ENCODE results near the gene IL1B.
"Not testable (repeated sequence)": the region's sequence is repeated elsewhere in the genome, so short reads cannot be mapped to it uniquely, and the experiment has no call there.

Gene IL1B

DNA sequence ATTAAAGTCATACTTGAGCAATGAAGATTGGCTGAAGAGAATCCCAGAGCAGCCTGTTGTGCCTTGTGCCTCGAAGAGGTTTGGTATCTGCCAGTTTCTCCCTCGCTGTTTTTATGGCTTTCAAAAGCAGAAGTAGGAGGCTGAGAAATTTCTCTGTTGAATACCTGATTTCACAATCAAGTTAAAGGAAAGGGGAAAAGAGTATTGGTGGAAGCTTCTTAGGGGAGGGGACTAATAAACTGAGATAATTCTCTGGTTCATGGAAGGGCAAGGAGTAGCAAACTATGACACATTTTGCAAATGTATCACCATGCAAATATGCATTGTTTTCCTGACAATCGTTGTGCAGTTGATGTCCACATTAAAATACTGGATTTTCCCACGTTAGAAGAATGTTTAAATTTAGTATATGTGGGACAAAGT, at the start of gene IL1B:
TSS of gene IL1B (minus strand) at position 85 of the 423 bp plus-strand sequence. CDS start 550 bp downstream, outside the sequence.
- DNase-seq (ENCODE audit: low read depth): peak; percentile 94

DNA sequence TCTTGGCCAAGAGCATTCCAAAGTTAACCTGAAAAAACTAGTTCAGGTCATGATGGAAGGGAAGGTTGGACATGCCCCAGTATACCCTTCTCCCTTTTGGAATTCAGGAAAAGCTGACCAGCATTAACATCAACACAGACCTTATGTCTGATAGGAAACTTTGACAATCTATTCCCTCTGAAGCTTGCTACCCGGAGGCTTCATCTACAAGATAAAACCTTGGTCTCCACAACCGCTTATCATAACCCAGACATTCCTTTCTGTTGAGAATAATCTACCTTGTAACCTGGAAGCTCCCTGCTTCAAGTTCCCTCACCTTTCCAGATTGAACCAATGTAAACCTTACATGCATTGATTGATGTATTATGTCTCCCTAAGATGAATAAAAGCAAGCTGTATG, 49.7 kb upstream of the IL1B start:
- no peak for DNase-seq (ENCODE audit: low read depth)

GRCh38 chr2:112885506-112885902, 48.9 kb upstream of the IL1B start:
- DNase-seq (ENCODE audit: low read depth): no peak

- DNase-seq (ENCODE audit: low read depth): no peak
These were observed 48.4 kb upstream of the IL1B start for GRCh38 chr2:112884869-112885505.

GRCh38 chr2:112883669-112884068, 47.1 kb upstream of the IL1B start:
- no peak for DNase-seq (ENCODE audit: low read depth)

- DNase-seq (ENCODE audit: low read depth): peak; percentile 95
These were observed 44.8 kb upstream of the IL1B start for GRCh38 chr2:112881217-112881985.

- DNase-seq (ENCODE audit: low read depth): peak; percentile 21
These were observed 44.1 kb upstream of the IL1B start for GRCh38 chr2:112880696-112881095.

DNA sequence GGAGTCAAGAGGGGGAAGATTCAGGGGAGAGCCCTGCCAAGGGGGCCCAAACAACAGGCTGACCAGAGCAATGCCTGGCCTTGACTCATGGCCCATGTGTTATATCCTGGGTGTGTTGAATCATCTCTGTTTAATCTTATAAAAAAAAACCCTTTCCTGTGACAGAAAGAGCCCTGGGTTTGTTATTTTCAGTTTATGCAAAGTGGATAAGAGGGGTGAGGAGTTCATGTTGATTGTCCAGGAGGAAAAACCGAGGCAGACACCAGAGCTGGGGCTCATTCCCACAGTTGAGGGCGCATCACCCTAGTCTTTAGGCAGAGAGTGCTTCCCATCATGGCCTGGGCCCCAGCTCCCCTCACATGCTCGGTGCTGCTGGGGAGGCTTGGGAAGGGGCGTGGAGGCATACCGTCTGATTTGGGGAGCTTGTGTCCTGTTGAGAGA, 43.5 kb upstream of the IL1B start:
- DNase-seq (ENCODE audit: low read depth): peak; percentile 87

DNA sequence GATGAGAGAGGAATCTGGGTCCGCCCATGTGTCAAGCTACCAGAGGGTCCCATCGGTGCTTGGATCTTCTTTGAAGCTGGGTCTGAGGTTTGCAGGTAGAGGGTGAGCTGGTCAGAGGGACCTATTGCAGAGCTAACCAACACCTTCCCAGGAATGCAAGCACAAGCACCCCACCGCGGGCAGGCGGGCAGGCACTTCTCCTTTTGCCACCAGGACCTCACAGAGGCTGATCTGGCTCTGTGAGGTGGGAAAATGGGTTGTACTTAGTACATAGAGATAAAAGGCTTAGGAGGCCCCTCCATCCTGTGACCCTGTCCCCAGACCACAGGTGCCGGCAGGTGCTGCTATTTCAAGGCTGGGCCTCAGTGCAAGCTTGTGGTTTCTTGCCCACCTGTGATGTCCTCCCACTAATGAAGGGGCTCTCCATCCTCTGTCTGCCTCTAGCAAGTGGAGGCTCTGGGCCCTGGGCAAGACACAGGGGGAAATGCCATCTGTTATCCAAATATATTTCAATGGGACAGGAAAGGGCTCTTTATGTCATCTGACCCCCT, 43.0 kb upstream of the IL1B start:
- no peak for DNase-seq (ENCODE audit: low read depth)

DNA sequence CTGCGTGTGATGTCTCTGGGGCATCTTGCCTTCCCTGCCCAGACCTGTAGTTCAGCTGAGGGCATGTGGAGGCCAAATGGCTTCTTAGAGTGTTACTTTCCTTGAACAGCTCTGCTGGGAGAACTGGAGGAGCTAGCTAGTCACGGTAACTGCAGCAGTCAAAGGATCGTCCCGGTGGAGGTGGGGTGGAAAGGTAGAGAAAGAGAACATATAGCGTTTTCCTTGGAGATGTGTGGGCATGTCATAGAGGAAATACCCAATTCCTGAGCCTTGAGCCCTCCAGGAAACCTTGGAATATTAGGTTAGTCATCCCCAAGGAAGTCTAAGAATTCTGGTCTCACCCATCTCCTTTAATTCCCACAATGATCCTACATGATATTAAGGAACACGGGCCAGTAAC, 40.8 kb upstream of the IL1B start:
- peak; percentile 28 for DNase-seq (ENCODE audit: low read depth)

GRCh38 chr2:112876971-112877361, 40.4 kb upstream of the IL1B start:
- no peak for DNase-seq (ENCODE audit: low read depth)

DNA sequence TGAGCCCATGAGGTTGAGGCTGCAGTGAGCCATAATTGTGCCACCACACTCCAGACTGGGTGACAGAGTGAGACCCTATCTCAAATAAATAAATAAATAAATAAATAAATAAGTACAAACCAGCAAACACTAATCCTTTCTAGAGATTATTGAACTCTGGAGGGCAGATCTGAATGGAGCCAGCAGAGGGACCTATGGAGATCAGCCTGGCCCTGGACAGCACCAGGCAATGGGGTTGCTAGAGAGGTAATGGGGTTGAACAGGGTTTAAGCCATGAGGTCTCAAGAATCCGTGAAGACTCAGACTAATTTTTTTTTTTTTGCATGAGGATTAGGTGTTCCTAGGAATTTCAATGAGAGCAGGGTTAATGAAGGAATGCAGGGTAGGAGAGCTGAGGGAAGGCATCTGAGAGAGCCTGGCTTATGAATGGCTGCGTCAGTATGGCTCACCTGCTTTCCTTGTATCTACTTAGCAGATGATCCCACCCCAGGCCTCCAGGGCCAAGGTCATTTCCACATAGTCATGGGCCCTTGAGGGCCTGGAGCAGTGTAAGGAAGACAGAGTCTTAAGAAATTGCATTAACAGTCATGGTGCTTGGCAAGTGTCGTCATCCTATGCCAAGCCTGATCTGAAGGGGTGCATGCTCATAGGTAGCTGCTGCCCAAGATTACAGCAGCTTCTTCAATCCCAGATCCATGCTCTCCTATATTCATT, 39.8 kb upstream of the IL1B start:
- peak; percentile 3 for DNase-seq (ENCODE audit: low read depth)

- no peak for DNase-seq (ENCODE audit: low read depth)
These were observed 34.6 kb upstream of the IL1B start for GRCh38 chr2:112870841-112871835.

DNA sequence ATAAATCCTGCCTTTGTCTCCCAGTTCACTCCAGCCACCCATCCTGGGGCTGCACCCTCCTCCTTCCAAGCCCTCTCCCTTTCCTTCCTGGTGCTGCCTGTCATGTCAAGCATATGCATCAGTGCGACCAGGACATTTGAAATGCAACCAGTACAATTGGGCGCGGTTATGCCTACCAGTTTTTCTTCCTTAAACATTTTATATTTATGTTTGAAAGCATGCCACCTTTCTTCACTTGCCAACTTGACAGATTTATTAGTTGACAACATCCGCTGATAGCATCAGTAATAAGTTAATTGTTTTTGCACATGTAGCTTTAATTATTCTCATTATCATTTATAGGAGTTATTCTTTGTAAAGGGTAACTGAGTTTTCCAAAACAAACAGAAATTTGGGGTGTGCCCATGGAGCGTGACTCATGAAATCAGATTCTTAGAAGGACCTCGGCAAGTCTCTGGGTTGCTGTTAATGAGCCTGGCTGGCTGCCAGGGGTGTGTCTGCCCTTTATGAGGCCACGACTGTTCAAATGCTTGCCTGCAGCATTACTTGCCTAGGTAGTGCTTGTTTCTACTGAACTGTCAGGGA, 32.8 kb upstream of the IL1B start:
- peak; percentile 20 for DNase-seq (ENCODE audit: low read depth)

- DNase-seq (ENCODE audit: low read depth): no peak
These were observed 31.4 kb upstream of the IL1B start for GRCh38 chr2:112867701-112868631.

- DNase-seq (ENCODE audit: low read depth): no peak
These were observed 29.7 kb upstream of the IL1B start for GRCh38 chr2:112866128-112866835.

DNA sequence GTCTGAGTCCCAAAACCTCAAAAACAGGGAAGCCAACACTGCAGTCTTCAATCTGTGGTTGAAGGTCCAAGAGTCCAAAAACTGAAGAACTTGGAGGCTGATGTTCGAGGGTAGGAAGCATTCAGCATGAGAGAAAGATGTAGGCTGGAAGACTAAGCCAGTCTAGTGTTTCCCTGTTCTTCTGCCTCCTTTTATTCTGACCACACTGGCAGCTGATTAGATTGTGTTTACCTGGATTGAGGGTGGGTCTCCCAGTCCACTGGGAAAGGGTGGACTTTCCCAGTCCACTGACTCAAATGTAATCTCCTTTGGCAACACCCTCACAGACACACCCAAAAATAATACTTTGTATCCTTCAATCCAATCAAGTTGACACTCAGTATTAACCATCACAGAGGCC, 27.5 kb upstream of the IL1B start:
- DNase-seq (ENCODE audit: low read depth): no peak

GRCh38 chr2:112859406-112860183, 23.0 kb upstream of the IL1B start:
- DNase-seq (ENCODE audit: low read depth): not testable (repeated sequence)
